GM21786 (cell line): ENCODE data around the gene OTULIN.

Experiments used
- ATAC-seq: cut with Tn5 transposase; IDR thresholded peaks from one replicate; pipeline ENCODE4 v1.9.1; 2021; ENCODE audit not compliant: unreplicated experiment

Gene OTULIN

DNA sequence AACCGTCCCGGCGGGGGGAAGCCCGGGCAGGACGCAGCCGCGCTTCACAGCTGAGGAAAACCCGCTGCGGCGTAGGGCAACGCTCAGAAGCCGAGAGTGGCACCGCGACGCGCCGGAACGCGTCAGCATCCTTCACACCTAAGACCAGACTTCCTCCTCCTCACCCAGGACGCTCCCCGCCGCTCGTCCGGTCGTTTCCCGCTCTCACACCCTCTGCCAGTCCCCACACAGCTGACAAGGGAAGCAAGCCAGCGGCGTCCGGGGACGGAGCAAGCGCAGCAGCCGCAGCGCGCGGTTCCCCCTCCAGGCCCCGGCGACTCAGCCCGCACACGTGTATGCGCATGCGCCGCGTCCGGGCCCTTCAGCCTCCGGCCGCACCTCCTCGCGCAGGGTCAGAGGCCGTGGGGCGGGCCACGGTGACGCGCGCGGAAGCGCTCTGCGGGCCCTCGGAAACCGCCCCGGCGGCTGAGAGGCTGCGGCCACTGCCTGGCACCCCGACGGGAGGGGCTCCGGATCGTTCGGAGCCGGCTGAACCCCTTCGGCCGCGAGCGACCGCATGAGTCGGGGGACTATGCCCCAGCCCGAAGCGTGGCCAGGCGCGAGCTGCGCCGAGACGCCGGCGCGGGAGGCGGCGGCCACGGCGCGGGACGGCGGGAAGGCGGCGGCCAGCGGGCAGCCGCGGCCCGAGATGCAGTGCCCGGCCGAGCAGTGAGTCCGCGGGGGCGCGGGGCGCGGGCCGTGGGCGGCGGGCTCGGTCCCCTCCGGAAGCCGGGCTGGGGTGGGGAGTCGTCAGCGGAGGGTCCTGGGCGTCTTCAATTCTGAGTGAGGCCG is at the start of gene OTULIN:
Gene OTULIN, plus strand, starts transcription at position 449 of the 831 bp plus-strand sequence. Its CDS starts 108 bp downstream, at position 557.
- ATAC-seq = peak; percentile 53

GRCh38 chr5:14615365-14615764 is 49.2 kb upstream of the OTULIN start:
- ATAC-seq = no peak

DNA sequence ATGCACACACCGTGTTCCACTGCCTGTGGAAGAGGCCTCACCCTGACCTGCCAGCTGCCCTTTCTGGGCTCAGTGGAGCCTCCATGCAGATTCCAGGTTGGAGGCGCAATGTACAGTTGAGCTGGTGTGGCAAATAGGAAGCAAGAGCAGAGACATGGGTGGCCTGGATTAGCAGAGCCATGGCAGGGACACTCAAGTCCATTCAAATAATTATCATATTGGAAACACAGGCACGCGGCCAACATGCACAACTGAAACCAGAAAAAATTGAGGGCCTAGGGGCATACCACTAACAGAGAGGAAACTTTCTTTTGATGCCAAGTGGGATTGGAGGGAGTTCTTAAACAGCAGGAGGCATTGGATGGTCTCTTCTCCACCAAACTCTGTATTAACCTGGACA is 47.1 kb upstream of the OTULIN start:
- no peak for ATAC-seq

GRCh38 chr5:14627270-14627669 is 37.2 kb upstream of the OTULIN start:
- ATAC-seq = no peak

DNA sequence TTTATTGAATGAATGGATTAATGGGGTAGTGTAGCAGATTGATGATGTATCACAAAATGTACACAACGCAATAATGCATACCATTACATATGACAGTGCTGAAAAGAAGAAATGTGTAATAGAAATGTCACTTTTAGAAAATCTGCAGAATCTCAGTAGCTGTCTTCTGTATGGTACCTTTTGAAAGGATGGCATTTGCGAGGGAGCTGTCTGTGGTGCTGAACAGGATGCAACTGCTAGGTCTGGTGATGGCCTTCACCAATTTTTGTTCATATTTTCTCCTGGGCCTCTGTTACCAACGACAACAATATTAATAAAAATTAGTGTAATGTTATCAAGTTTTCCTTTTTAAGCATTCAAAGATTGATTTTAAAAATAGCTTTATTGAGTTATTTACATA is 36.2 kb upstream of the OTULIN start:
- ATAC-seq = no peak

GRCh38 chr5:14630671-14631070 is 33.8 kb upstream of the OTULIN start:
- no peak for ATAC-seq

DNA sequence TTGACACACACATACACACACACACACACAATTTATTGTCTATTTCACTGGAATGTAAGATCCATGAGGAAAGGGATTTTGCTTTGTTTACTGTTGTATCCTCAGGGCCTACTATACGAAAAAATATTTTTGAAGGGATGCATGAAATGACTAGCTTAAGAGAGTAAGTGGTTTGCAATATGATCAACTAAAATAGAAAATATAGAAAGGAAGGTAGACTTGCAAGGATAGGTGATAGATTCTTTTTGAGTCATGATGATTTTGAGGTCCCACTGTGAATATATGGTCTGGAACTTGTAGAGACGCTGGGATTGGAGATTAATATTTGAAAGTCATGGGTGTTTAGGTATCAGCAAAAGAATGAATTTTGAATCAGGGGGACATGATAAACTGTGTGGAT is 28.9 kb upstream of the OTULIN start:
- ATAC-seq = no peak

GRCh38 chr5:14640765-14641164 is 23.8 kb upstream of the OTULIN start:
- ATAC-seq = no peak

GRCh38 chr5:14644623-14645237 is 19.8 kb upstream of the OTULIN start:
- no peak for ATAC-seq

DNA sequence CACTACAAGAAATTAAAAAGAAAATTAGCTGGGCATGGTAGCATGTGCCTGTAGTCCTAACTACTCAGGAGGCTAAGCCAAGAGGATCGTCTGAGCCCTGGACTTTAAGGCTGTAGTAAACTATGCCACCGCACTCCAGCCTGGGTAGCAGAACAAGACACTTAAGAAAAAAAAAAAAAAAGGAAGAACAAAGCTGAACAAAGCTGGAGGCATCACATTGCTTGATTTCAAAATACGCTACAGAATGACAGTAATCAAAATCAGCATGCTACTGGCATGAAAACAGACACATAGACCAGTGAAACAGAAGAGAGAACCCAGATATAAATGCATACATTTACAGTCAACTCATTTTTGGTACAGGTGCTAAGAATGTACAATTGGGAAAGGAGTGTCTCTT is 14.5 kb upstream of the OTULIN start:
- no peak for ATAC-seq

DNA sequence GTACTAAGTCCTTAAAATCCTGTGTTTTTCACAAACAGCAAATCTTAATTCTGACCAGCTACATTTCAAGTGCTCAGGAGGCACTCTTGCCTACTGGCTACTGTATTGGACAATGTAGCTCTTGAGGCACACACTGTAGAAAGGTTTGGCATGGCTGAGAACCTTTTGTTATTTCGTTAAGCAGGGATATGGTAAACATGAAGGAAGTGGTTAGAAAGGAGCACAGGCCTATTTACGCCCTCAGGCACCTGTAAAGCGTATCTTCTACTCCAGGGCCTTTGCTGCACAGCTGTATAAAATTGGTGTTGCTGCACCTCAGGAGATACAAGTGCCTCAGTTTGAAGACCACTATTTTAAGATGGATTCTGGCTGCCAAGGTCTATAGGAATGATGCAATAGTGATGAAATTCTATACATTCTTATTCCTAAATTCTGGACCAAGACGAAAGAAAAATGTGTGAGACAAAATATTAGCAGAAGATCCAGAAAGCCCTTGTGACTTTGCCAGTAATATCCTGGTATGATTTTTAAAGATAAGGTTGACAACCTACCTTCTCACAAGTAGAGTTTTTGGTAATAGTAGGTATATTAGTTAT is 9.3 kb upstream of the OTULIN start:
- ATAC-seq = no peak

DNA sequence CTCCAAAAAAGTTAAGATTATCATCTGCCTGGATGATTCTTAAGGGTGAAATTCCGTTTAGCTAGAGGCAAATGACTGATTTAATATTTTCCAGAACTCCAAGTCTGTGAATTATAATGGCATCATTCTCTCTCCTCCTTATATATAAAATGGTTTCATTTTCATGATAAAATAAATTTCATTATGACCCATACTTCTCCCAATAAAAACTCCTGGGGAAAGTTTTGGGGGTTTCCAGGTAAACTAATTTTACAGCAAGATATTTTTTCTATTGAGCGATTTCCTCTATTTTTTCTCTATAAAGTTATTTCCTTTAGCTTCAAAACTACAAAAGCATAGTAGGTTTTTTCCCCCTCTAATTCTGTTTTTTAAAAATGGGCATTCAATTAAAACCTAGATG is 7.6 kb upstream of the OTULIN start:
- no peak for ATAC-seq

DNA sequence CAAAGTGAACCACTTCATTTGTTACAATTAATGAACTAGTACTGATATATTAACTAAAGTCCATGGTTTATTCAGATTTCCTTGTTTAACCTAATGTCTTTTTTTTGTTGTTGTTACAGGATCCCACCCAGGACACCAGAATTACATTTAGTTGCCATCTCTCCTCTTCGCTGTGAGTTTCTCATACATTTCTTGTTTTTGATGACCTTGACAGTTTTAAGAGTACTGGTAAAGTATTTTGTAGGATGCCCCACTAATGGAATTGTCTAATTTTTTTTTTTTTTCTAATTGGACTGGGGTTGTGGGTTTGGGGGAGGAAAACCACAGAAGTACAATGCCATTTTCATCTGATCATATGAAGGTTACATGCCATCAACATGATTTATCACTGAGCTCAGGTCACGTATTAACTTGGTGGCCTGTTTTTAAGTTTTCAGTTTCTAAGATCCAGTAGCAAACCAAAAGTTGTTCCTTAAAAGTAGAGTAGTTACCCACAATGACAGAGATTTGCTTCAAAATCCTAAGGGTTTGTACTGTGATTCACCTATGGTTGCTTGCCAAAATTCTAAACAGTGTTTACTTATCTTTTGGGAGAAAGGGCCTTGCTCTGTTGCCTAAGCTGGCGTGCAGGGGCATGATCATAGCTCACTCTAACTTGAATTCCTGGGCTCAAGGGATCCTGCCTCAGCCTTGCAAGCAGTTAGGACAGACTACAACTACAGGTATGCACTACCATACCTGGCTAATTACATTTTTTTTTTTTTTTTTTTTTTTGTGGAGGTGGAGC is 4.5 kb upstream of the OTULIN start:
- no peak for ATAC-seq

GRCh38 chr5:14660833-14661232 is 3.7 kb upstream of the OTULIN start:
- no peak for ATAC-seq

- no peak for ATAC-seq
Observed at GRCh38 chr5:14662721-14663260, 1.7 kb upstream of the OTULIN start.

DNA sequence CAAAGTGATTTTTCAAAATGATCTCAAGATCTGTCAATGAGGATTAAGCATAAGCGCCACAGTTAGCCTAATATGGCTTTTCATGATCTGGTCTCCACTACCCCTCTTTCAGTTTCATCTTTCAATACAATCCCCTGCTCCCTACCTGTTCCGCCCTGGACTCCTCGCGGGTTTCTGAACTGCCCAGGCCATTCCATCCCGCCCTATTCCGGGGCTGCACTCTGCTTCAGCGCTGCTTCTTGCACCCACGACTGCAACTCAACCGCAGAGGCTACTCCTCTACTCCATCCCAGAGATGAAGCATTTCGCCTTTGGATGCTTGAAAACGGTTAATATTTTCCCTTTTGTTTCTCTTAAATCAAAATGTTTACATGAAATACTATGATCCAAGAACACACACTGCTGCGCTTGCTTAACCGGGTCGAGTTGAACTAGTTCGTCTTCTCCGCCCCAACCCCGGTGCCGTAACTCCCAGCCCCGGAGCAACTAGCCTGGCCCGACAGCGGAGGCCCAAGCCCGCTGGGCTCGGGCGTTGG is 716 bp upstream of the OTULIN start:
- peak; percentile 22 for ATAC-seq

- no peak for ATAC-seq
Observed at GRCh38 chr5:14665101-14665822, 744 bp downstream of the OTULIN start.

DNA sequence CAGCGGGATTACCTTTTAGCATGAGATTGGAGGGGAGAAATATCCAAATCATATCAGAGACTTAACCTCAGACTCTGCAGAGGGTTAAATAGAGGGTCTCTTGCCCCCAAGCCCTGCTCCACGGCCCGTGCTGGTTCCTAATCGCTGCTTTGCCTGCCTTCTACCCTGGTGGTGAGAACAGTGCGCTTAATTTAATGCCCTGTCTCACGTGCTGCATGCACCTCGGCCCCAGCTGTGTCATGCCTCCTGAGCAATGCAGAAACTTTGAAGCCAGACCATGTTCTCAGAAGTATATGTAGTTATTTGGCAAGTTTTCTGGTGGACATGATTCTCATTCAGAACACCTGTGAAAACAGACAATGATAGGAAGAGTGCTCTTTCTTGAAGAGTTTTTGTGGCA is 1.4 kb downstream of the OTULIN start:
- peak; percentile 33 for ATAC-seq

DNA sequence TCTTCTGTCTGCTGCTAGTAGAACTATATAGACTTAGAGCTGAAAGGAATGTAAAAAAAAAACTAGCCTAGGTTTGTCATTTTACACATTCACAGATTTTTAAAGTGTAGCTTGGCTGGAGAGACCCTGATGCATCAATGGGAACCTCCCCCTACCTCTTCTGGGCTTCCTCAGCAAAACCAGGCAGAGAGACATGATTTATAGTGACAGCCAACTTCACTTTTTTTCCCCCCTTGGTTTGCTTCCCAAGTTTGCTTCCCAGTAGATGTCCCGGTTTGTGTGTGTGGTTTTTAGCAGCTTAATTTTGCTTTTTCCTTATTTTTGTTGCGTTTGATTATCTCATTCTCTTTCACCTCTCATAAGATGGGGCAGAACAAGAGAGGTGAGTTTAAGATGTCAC is 1.8 kb downstream of the OTULIN start:
- no peak for ATAC-seq

DNA sequence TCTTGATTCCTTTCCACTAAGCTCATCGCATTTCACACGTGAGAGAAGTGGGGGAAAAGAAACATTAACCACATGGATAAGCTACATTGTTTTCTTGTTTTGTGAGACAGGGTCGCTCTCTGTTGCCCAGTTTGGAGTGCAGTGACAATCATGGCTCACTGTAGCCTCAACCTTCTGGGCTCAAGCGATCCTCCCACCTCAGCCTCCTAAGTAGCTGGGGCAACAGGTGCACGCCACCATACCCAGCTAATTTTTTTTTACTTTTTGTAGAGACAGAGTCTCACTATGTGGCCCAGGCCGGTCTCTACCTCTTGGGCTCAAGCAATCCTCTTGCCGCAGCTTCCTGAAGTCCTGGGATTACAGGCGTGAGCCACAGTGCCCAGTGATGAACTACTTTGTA is 2.8 kb downstream of the OTULIN start:
- ATAC-seq = no peak
